HG02884 (cell line): ENCODE results near the gene WDHD1.
"Not testable (repeated sequence)": the region's sequence is repeated elsewhere in the genome, so short reads cannot be mapped to it uniquely, and the experiment has no call there.

ENCODE experiments used
- ATAC-seq: cut with Tn5 transposase; IDR thresholded peaks from one replicate; pipeline ENCODE4 v1.9.1; 2021; ENCODE audit warnings: mild to moderate bottlenecking, moderate library complexity; ENCODE audit not compliant: unreplicated experiment

The WDHD1 gene

DNA sequence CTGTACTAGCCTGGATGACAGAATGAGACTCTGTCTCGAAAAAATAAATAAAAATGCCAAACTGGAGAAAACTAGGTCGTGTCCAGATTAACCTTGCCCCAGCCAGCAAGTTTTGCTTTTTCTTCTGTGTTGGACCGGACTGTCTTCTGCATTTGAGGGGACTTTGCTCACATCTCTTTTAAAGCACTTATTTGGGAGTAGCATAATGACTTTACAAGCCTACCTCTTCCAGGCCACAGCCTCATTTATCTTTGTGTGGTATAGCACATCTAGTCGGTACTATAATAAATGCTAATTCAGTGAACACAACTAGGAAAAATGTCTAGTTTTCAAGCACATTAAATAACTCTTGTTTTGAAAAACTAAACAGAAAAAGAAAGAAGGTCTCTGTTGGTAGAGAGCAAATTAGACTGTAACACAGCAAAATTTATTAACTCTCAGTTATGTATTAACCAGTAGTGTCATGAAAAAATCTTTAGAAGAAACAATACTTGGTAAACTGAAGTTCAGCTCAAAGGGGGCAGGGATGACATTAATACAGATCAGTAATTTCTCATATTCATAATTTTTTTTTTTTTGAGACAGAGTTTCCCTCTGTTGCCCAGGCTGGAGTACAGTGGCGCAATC lies 52.0 kb downstream of the WDHD1 start:
- no peak for ATAC-seq

DNA sequence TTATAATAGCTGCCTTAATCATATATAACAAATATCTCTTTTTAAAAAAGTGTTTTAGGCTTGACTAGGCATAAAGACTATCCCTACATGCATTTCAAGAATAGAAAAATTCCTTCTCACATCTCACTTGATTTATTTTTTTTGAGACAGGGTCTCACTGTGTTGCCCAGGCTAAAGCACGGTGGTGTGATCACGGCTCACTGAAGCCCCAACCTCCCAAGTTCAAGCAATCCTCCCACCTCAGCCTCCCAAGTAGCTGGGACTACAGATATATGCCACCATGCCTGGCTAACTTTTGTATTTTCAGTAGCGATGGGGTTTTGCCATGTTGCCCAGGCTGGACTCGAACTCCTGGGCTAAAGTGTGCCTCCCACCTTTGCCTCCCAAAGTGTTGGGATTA lies 59.4 kb downstream of the WDHD1 start:
- no peak for ATAC-seq

DNA sequence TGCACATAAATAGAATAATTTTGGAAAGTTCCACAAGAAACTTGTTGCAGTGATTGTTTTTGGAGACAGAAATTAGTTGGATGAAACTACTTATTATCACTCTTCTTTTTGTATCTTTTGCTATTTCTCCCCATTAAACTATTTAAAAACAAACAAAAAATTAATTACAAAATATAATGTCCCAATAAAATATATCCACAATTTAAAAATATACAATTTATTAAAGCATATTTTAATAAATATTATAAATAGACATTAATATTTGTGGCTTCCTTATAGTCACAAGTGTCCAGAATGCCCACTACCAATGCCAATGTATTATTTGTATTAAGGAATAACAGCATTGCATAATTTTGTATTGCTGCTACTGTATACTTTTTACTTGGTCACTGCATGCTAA lies 71.8 kb downstream of the WDHD1 start:
- no peak for ATAC-seq

DNA sequence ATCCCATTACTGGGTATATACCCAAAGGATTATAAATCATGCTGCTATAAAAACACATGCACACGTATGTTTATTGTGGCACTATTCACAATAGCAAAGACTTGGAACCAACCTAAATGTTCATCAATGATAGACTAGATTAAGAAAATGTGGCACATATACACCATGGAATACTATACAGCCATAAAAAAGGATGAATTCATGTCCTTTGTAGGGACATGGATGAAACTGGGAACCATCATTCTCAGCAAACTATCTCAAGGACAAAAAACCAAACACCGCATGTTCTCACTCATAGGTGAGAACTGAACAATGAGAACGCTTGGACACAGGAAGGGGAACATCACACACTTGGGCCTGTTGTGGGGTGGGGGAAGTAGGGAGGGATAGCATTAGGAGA lies 73.3 kb downstream of the WDHD1 start:
- ATAC-seq: not testable (repeated sequence)

DNA sequence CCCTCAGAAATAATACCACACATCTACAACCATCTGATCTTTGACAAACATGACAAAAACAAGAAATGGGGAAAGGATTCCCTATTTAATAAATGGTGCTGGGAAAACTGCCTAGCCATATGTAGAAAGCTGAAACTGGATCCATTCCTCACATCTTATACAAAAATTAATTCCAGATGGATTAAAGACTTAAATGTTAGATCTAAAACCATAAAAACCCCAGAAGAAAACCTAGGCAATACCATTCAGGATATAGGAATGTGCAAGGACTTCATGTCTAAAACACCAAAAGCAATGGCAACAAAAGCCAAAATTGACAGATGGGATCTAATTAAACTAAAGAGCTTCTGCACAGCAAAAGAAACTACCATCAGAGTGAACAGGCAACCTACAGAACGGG lies 74.1 kb downstream of the WDHD1 start:
- not testable (repeated sequence) for ATAC-seq

DNA sequence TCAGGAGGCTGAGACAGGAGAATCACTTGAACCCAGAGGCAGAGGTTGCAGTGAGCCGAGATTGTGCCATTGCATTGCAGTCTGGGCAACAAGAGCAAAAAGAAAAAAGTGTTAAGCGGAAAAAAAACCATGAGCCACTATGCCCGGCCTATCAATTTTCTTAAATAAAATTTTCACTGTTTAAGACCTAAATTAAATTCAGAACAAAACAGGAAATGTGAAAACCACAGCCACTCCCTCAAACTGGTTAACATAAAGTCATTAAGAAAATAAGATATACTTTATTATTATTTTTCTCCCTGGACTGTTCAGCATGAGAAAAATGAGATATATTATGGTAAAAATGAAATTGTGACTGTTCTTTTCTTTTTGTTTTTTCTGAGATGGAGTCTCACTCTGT lies 79.7 kb downstream of the WDHD1 start:
- ATAC-seq: no peak

DNA sequence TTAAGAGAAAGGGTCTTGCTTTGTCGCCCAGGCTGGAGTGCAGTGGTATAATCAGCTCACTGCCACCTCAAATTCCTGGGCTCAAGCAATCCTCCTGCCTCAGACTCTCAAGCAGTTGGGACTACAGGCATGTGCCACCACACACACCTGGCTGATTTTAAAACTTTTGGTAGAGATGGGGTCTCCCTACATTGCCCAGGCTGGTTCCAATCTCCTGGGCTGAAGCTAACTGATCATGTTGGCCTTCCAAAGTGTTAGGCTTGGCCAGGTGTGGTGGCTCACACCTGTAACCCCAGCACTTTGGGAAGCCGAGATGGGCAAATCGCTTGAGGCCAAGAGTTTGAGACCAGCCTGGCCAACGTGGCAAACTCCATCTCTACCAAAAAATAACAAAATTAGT lies 80.4 kb downstream of the WDHD1 start:
- ATAC-seq: no peak

GRCh38 chr14:54944737-54945391 lies 82.0 kb downstream of the WDHD1 start:
- no peak for ATAC-seq

GRCh38 chr14:54942913-54943312 lies 84.0 kb downstream of the WDHD1 start:
- ATAC-seq: no peak

GRCh38 chr14:54936816-54937215 lies 90.1 kb downstream of the WDHD1 start:
- ATAC-seq: no peak

- no peak for ATAC-seq
Observed at GRCh38 chr14:54935958-54936357, 90.9 kb downstream of the WDHD1 start.

GRCh38 chr14:54935100-54935499 lies 91.8 kb downstream of the WDHD1 start:
- no peak for ATAC-seq

- no peak for ATAC-seq
Observed at GRCh38 chr14:54933006-54933405, 93.9 kb downstream of the WDHD1 start.

DNA sequence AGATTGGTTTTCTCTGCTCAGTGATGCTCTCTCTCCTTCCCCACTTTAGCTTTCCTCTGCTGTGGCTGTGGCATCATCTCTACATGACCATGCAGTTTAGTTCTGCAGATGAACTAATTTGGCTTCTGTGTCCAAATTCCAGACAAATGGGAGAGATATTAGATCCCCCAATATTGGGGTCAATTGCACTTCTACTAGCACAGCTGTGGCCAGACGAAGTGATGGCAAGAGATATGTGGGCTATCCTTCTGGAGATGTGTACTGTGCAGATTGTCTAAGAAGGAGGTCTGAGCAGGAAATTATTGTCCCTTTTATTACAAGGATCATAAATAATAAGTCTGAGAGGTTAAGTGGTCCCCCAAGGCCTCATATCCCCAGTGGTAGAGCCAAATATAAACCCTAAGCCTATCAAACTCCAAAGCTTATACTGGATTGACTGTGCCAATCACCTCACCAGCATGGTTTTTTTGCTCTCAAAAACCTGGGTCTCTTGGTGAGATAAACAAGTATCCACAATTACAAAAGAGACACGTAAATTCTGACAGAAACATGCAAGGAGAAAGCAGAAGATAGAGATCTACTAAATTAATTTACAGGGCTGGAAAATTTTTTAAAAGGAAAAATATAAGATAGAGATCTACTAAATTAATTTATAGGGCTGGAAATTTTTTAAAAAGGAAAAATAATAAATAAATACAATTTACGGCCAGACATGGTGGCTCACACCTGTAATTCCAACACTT lies 95.1 kb downstream of the WDHD1 start:
- no peak for ATAC-seq

DNA sequence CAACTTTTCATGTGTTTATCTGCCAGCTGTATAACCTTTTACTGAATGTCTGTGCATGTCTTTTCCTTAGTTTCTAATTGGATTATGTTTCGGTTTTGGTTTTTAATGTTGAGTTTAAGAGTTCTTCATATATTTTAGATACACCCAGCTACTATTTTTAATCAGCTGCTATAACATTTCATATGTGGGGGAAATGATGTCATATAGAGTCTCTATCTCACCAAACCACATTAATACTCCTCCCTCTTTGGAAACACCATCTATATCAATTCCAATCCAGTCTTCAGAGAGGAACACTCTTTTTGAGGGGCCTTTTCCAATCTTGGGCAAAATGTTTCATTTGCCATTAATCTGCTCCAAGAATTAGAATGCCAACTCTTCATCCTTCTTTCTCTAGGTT lies 95.8 kb downstream of the WDHD1 start:
- no peak for ATAC-seq

DNA sequence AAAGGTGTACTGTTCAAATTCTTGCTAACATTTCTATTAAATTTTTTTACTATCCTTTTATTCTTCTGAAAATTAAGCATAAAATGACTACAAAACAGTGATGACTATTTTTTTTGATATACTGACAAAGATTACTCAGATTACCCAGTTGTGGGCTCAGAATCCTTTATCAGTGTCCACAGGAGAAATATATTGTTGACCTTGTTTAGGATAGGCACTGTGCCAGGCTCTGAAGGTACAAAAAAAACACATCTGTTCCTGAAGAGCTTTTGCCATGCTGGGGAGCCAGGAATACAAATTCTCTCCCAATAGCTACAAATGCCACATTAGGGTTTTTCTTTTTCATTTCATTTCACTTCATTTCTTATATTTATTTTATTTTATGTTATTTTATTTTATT lies 97.3 kb downstream of the WDHD1 start:
- no peak for ATAC-seq

GRCh38 chr14:54928216-54928615 lies 98.7 kb downstream of the WDHD1 start:
- ATAC-seq: no peak

DNA sequence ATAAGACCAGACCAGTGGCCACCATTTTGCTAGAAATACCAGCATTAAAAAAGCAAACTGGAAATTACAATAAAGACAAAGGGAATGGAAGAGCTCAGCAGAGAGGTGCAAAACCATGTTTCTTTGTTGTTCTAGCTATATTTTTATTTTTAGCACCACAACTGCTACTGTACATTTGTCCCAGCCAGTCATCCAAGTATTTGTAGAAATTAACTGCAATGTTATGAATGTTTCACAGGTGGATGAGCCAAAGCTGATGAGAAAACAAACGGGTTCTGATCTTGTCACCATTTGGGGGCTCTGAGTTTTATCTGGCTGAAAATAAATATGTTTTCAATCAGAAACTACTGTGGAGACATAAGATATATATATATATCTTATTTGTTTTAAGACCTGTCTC lies 99.3 kb downstream of the WDHD1 start:
- no peak for ATAC-seq

DNA sequence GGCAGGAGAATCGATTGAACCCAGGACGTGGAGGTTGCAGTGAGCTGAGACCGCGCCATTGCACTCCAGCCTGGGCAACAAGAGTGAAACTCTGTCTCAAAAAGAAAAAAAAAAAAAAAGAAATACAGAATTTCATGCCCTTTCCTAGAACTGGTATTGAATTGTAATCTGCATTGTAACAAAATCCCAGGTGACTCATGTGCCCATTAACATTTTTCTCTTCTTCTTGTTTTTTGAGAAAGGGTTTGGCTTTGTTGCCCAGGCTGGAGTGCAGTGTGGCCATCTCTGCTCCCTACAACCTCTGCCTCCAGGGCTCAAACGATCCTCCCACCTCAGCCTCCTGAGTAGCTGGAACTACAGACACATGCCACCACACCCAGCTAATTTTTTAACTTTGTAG lies 100.3 kb downstream of the WDHD1 start:
- not testable (repeated sequence) for ATAC-seq

GRCh38 chr14:54922598-54922997 lies 104.3 kb downstream of the WDHD1 start:
- no peak for ATAC-seq

GRCh38 chr14:54920052-54920451 lies 106.8 kb downstream of the WDHD1 start:
- no peak for ATAC-seq

DNA sequence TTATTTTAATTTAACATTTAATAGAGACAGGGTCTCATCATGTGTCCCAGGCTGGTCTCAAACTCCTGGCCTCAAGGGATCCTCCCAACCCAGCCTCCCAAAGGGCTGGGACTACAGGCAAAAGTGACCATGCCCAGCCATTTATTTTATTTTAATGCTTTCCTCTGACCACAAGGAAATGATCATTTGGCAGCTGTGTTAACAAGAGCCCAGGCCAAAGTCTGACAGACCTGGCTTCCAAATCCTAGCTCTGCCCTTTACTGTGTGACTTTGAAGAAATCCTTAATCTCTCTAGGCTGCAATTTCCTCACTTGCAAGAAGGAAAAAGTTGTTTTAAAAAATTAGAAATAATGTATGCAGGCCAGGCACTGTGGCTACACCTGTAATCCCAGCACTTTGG lies 107.6 kb downstream of the WDHD1 start:
- ATAC-seq: no peak
